IPS-NIHi7 (cell line): ENCODE data around the gene NUP43.
"Not testable (repeated sequence)": the region's sequence is repeated elsewhere in the genome, so short reads cannot be mapped to it uniquely, and the experiment has no call there.

Experiments
- DNase-seq: peaks from one replicate; pipeline ENCODE4 v3.0.0; 2012; ENCODE audit warnings: mixed read lengths; ENCODE audit errors: extremely low spot score

The NUP43 gene

GRCh38 chr6:149694921-149695320 lies 51.4 kb downstream of the NUP43 start:
- no peak for DNase-seq

- no peak for DNase-seq
These were observed 55.1 kb downstream of the NUP43 start for GRCh38 chr6:149691201-149691600.

- no peak for DNase-seq
These were observed 60.1 kb downstream of the NUP43 start for GRCh38 chr6:149686230-149686629.

- DNase-seq, result no peak
These were observed 63.0 kb downstream of the NUP43 start for GRCh38 chr6:149683256-149683859.

GRCh38 chr6:149681845-149682244 lies 64.5 kb downstream of the NUP43 start:
- not testable (repeated sequence) for DNase-seq

- DNase-seq, result no peak
These were observed 65.1 kb downstream of the NUP43 start for GRCh38 chr6:149681209-149681608.

- DNase-seq, result no peak
These were observed 65.8 kb downstream of the NUP43 start for GRCh38 chr6:149680503-149680902.
